ENCODE measurements around the gene GLB1L2.

DNA sequence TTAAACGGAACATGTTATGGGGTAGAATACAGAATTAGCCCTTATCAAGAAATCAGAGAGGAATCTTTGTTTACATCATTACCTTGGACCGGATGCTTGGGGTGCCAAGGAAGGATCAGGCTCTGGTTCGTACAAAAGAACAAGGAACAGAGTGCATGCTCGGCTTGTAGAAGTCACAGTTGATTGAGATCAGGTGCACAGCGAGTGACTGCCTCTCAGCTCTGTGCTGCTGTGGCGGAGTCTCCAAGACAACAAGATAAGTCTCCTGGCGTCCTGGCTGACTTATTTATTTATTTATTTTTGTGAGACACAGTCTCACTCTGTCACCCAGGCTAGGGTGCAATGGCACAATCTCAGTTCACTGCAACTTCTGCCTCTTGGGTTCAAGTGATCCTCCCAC, 31.8 kb downstream of the GLB1L2 start:
- TF ChIP-seq POLR2A (IDR thresholded peaks at IDR 0.05; ENCODE audit: extremely low read depth, insufficient read length) (no peak), MYC (IDR thresholded peaks at IDR 0.05; ENCODE audit: low read depth, low read length) (no peak)
- TF ChIP-seq, protein P1, sequence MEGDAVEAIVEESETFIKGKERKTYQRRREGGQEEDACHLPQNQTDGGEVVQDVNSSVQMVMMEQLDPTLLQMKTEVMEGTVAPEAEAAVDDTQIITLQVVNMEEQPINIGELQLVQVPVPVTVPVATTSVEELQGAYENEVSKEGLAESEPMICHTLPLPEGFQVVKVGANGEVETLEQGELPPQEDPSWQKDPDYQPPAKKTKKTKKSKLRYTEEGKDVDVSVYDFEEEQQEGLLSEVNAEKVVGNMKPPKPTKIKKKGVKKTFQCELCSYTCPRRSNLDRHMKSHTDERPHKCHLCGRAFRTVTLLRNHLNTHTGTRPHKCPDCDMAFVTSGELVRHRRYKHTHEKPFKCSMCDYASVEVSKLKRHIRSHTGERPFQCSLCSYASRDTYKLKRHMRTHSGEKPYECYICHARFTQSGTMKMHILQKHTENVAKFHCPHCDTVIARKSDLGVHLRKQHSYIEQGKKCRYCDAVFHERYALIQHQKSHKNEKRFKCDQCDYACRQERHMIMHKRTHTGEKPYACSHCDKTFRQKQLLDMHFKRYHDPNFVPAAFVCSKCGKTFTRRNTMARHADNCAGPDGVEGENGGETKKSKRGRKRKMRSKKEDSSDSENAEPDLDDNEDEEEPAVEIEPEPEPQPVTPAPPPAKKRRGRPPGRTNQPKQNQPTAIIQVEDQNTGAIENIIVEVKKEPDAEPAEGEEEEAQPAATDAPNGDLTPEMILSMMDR (IDR thresholded peaks at IDR 0.05; ENCODE audit: low read depth, low read length) = no peak
- TF ChIP-seq, protein P2, sequence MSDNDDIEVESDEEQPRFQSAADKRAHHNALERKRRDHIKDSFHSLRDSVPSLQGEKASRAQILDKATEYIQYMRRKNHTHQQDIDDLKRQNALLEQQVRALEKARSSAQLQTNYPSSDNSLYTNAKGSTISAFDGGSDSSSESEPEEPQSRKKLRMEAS (IDR thresholded peaks at IDR 0.05; ENCODE audit: low read depth, low read length) = no peak

All from NB4 (cell line).